Omental fat pad (tissue), 4 donors: Measurements from ENCODE around the gene RAB36. TPM values are rescaled to one million over a fixed set of nuclear protein-coding genes. Genes with fewer than 3 reads are reported as not detected.

Experiments
- ATAC-seq: fragments of 150-250 bp; one replicate; pipeline ENCODE4 v1.9.1; 2016; ENCODE audit warnings: mild to moderate bottlenecking, moderate library complexity; ENCODE audit not compliant: low FRiP score
- DNase-seq: peaks from one replicate; pipeline ENCODE4 v3.0.0-alpha.2; 2019; ENCODE audit warnings: low spot score
- total RNA-seq, 4 donors: library from RNA; depleted of rRNA; stranded (reverse); fragments of >200 nt; gene quantifications; one replicate each; pipeline ENCODE4 v1.1.0, GENCODE V29; 2016
- TF ChIP-seq, protein P1 (sequence below), 3 donors: fragments of 450-650 bp; IDR thresholded peaks; one replicate each; pipeline ENCODE4 v1.5.1; 2016 to 2017; ENCODE audit warnings: antibody characterized with exemption in 3 of 3, mild to moderate bottlenecking in 3 of 3, moderate library complexity in 2 of 3

RAB36 gene
- total RNA-seq, 4 donors from 2014 or later = 1.6 to 5.7 (median 2.9) TPM

DNA sequence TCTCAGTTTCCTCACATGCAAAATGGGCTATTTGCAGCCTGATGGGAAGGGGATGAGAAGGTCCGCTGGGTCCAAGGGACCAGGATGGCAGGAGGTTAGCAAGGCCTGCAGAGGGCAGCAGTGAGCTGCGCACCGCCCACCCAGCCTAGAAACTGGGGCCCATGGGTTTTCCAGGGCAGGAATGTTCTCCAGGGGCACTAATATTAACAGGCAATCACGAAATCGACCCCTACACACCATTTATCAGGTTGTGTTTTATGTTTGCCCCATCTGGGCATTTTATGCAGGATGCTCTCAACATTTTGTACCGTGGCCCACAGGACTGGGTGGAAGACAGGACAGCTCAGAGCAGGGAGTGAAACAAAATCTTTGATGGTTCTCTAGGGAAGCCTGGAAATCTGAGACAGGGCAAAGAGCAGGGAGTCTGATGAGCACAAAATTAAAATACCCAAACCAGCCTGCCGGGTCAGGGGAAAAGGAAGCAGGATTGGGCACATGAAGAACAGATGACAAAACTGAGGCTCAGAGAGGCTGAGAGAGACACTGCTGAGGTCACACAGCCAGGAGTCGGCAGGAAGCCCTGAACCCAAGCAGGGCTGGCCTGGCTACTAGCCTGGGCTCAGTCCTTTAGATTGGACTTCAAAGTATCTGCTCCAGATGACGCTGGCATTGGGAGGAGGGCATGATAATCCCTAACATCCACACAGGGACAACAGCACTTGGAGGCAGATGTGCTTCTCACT is 33.4 kb downstream of the RAB36 start:
- TF ChIP-seq, protein P1, sequence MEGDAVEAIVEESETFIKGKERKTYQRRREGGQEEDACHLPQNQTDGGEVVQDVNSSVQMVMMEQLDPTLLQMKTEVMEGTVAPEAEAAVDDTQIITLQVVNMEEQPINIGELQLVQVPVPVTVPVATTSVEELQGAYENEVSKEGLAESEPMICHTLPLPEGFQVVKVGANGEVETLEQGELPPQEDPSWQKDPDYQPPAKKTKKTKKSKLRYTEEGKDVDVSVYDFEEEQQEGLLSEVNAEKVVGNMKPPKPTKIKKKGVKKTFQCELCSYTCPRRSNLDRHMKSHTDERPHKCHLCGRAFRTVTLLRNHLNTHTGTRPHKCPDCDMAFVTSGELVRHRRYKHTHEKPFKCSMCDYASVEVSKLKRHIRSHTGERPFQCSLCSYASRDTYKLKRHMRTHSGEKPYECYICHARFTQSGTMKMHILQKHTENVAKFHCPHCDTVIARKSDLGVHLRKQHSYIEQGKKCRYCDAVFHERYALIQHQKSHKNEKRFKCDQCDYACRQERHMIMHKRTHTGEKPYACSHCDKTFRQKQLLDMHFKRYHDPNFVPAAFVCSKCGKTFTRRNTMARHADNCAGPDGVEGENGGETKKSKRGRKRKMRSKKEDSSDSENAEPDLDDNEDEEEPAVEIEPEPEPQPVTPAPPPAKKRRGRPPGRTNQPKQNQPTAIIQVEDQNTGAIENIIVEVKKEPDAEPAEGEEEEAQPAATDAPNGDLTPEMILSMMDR (IDR thresholded peaks at IDR 0.05) = peak in 1 of 3 donors; percentile 96
- DNase-seq (peak; percentile 38), ATAC-seq (no peak)

DNA sequence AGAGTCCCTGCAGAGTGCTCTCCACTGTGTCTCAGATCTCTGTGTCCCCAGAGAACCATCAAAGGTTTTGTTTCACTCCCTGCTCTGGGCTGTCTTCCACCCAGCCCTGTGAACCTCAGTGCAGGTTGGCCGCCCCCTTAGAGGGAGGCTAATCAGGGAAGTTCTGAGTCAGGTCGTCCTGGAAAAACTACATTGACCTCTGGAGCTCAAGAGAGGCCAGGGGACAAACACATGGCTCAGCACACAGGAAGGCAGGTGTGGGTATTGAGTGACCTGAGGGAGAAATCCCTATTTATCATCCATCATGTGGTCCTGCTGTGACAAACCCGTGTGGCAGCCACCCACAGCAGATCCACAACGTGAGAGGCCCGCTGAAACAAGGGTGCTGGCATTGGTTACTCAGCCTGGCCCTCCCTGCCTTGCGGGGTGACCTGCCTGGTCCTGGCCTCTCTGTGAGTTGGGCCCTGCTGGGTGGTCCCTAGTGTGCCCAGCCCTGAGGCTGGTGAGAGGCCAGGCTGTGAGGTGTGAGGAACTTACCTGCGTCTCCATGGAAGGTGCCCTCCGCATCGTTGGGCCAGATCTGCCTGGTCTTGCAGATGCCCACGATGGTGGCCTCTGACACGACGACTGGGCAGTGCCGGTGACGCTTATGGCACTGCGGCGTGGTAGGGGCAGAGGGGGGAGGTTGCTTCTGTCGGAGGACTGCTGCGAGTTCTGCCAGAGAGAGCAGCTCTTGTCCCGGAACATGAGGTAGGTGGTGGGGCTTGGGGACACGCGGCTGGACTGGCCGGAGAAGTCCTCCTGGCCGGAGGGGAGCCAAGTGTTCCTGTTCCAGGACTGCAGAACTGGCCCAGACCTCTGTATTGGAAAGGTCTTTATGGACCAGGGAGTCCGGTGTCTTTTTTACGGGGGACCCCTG is 34.4 kb downstream of the RAB36 start:
- TF ChIP-seq, protein P1 (IDR thresholded peaks at IDR 0.05) = no peak
- ATAC-seq (peak; percentile 56), DNase-seq (no peak)

- peak; percentile 63 for ATAC-seq
- no peak for DNase-seq
- TF ChIP-seq, protein P1 (IDR thresholded peaks at IDR 0.05) = no peak
Observed at GRCh38 chr22:23180301-23180892, 35.1 kb downstream of the RAB36 start, which contains the start of gene BCR. Gene BCR, plus strand, starts transcription at chr22:23180509. Its CDS starts 452 bp downstream, at chr22:23180961.

DNA sequence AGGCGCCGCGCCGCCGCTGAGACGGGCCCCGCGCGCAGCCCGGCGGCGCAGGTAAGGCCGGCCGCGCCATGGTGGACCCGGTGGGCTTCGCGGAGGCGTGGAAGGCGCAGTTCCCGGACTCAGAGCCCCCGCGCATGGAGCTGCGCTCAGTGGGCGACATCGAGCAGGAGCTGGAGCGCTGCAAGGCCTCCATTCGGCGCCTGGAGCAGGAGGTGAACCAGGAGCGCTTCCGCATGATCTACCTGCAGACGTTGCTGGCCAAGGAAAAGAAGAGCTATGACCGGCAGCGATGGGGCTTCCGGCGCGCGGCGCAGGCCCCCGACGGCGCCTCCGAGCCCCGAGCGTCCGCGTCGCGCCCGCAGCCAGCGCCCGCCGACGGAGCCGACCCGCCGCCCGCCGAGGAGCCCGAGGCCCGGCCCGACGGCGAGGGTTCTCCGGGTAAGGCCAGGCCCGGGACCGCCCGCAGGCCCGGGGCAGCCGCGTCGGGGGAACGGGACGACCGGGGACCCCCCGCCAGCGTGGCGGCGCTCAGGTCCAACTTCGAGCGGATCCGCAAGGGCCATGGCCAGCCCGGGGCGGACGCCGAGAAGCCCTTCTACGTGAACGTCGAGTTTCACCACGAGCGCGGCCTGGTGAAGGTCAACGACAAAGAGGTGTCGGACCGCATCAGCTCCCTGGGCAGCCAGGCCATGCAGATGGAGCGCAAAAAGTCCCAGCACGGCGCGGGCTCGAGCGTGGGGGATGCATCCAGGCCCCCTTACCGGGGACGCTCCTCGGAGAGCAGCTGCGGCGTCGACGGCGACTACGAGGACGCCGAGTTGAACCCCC is 35.8 kb downstream of the RAB36 start:
- TF ChIP-seq, protein P1 (IDR thresholded peaks at IDR 0.05) = no peak

GRCh38 chr22:23181721-23182308 is 36.5 kb downstream of the RAB36 start:
- TF ChIP-seq, protein P1 (IDR thresholded peaks at IDR 0.05) = no peak
- DNase-seq (no peak), ATAC-seq (no peak)

More for the DNA sequence above, 35.8 kb downstream of the RAB36 start:
- no peak for ATAC-seq
- DNase-seq = no peak
